GM21737 (cell line): ENCODE data around the gene CHI3L2.

Experiments used
- ATAC-seq: cut with Tn5 transposase; IDR thresholded peaks from one replicate; pipeline ENCODE4 v1.9.1; 2021; ENCODE audit warnings: mild to moderate bottlenecking, moderate library complexity; ENCODE audit not compliant: unreplicated experiment

Gene CHI3L2

GRCh38 chr1:111242805-111243523 is 15.5 kb downstream of the CHI3L2 start:
- ATAC-seq = no peak

GRCh38 chr1:111247125-111247838 is 19.8 kb downstream of the CHI3L2 start:
- no peak for ATAC-seq

- ATAC-seq = no peak
Measured at GRCh38 chr1:111249960-111250359, 22.4 kb downstream of the CHI3L2 start.

GRCh38 chr1:111251570-111251969 is 24.1 kb downstream of the CHI3L2 start:
- no peak for ATAC-seq

GRCh38 chr1:111252786-111253185 is 25.3 kb downstream of the CHI3L2 start:
- ATAC-seq = no peak

- ATAC-seq = no peak
Measured at GRCh38 chr1:111253876-111254275, 26.4 kb downstream of the CHI3L2 start.

- no peak for ATAC-seq
Measured at GRCh38 chr1:111256988-111257658, 29.6 kb downstream of the CHI3L2 start.

GRCh38 chr1:111267801-111268508 is 40.4 kb downstream of the CHI3L2 start:
- no peak for ATAC-seq

- ATAC-seq = no peak
Measured at GRCh38 chr1:111269825-111270406, 42.4 kb downstream of the CHI3L2 start.

- ATAC-seq = no peak
Measured at GRCh38 chr1:111270771-111271463, 43.4 kb downstream of the CHI3L2 start.

- no peak for ATAC-seq
Measured at GRCh38 chr1:111271464-111271801, 43.9 kb downstream of the CHI3L2 start.

GRCh38 chr1:111272081-111272480 is 44.6 kb downstream of the CHI3L2 start:
- no peak for ATAC-seq

- ATAC-seq = no peak
Measured at GRCh38 chr1:111274653-111275052, 47.1 kb downstream of the CHI3L2 start.

- ATAC-seq = no peak
Measured at GRCh38 chr1:111275079-111275478, 47.6 kb downstream of the CHI3L2 start.

- no peak for ATAC-seq
Measured at GRCh38 chr1:111275780-111276433, 48.4 kb downstream of the CHI3L2 start.

GRCh38 chr1:111279144-111279543 is 51.6 kb downstream of the CHI3L2 start:
- no peak for ATAC-seq

GRCh38 chr1:111280267-111280666 is 52.8 kb downstream of the CHI3L2 start:
- ATAC-seq = no peak

- ATAC-seq = no peak
Measured at GRCh38 chr1:111281411-111281810, 53.9 kb downstream of the CHI3L2 start.

- ATAC-seq = no peak
Measured at GRCh38 chr1:111283838-111284237, 56.3 kb downstream of the CHI3L2 start.

GRCh38 chr1:111285879-111286278 is 58.4 kb downstream of the CHI3L2 start:
- no peak for ATAC-seq
